ENCODE measurements around the gene NRP1.

NRP1 gene

DNA sequence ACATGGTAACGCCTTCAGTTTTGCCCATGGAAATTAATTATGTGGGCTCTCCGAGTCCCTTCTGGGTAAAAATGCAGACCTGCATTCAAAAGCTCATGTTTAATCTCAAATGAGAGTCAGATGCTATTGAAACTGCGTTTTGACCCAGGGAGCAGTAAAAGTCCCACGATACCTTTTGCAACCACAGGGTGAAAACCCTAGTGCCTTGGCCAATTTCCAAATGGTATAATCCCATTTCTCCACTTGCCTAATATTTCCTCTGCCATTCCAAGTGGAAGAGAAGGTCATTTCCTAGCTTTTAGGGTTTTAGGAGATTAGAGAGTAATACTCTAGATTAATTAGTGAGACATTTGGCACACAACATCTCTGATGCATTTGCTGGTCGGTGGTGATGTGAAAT lies 132.5 kb downstream of the NRP1 start:
- no peak for DNase-seq

DNA sequence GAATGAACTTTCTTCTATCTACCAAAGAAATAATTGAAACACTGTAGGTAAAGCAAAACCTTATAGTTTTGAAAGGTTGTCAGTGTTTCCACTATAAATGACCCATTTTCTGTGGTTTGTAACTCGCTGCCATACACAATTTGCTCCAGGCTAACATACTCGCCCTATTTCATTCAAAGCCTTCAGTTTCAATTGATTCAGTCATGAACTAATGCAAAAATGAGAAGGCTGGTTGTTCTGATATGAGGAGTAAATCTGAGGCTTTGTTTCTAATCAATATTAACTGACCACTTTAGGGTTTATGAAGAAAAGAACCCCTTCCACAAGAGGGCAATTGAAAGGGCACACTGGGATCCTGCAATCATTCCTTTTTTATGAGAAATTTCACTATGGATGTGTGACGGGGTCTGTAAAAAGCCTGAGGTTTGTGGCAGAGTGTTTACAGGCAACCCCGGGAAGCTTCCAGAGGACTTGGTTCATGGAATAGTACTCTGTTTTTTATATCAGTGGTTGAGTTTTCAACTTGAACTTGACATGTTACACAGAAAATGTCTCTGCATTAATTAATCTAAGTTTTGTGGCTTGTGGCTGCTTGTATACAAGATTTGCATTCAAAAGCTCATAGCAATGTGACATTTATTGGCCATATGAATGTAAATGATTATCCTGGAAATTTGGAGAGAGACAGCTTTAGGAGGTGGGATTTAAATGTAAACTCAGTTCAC lies 133.2 kb downstream of the NRP1 start:
- no peak for DNase-seq

DNA sequence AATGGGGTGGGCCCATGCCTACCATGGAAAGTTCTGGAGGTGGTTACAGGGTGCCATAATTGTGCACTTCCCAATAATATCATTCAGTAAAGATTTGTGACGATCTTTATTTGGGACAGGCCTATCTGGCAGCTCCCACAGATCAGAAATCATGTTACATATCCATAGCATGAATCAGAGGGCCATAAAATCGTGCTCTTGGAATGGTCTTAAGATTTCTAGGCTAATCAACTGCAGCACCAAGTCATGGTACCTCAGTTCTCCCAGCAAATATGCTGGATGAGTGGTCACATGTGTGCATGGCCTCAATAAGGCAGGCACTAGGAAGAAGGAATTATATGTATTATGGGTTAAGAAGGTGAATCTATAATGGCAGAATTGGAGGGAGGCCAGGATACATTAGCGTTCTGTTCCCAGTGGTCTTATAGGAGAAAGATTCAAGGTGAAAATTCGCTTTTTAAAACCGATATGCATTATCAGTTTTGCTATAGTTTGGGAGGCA lies 134.7 kb downstream of the NRP1 start:
- no peak for DNase-seq

DNA sequence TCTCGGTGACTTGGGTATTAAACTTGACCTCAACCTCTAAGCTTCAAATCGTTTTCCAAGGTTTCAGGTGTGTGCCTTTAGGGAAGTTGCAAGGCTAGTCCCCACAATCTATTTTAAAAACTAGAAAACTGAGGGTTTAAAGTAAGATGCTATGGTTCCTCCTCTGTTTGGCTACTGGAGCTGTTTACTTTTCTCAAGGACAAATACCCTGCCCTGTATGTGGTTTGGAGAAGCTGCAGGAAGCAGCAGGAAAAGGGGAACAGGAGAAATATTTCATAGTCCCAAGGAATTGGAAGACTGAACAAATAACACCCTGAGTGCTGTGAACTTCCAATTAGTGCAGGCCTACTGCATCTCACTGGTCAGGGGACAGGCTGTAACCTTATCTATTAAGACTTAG lies 135.9 kb downstream of the NRP1 start:
- no peak for DNase-seq

DNA sequence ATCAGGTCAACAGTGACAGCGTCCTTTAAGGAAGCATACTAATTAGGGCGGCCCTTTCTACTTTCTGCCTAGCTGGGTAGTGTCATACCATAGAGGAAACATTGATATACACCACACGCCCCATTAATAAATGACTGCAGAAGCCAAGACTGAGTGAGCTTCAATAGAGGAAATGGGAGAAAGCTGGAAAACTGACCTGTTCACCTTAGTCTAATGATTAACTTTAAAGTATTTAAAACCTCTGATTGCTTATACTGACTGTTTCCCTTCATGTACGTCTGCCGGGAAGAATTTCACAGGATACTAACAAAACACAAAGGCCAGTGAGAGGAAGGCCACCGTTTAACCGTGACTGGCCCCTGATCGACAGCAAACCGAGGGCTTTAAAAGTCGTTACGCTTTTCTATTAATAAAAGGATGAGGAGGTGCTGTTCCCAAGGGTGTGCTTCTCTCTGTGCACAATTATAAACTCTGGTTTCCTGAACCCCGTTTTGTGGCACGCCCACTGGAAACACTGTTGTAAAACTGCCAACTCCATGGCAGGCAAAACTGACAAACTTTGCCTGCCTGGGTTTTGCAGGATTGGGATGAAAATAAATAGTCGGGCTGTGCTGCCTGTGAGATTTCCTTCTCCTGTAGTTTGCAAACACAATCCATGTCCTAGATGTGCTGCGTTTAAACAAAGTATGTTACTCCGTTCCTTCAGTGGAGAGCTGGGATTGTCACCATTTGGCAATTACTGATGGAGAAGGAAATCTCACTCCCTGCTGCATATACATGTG lies 137.6 kb downstream of the NRP1 start:
- DNase-seq: no peak

DNA sequence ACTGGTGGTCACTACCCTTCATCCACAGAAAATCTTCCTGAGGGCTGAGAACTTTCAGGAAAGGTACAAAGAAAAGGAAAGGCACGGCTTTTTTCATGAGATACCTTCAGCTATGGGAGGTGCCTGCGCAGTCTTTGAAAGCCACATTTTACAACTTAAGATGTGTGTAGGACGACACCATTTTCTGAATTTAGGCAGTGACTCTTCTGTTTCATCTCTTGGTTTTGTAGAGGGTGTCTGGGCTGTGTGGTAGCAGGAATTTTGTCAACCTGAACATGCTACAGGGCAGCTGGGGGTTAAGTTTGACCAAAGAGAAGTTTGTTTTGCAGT lies 138.1 kb downstream of the NRP1 start:
- DNase-seq: no peak

DNA sequence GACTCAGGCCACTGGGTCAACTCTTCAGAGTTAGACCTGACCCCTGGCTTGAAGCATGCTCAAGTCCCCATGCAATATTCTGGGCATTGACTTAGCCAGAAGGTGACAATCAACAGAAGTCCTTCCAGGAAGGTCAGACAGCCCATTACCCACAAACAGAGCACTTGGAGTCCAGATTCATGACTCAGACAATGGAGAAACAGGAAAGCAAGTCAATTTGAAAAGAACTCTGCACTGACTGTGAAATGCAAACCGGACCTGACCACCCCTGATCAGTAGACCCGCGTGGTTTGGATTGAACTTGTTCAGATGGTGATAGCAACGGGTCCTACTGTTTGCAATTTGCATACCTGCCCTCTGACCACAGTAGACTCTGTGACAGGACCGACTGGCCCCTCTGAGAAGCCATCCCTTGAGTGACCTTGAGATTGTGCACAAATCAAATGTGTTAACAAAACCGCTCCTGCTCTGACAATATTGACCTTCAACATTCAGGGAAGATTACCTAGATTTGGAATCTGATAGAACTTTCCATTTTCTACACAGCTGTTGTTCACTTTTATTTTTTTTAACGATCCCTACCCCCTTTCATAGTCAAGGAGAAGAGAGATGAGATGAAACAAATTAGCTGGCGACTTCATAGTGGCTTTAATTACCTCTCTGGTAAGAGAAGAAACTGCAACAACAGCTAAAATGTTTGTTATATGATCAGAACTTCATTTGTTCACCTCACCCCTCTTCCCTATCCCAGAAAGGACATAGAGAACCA lies 138.7 kb downstream of the NRP1 start:
- DNase-seq: no peak

DNA sequence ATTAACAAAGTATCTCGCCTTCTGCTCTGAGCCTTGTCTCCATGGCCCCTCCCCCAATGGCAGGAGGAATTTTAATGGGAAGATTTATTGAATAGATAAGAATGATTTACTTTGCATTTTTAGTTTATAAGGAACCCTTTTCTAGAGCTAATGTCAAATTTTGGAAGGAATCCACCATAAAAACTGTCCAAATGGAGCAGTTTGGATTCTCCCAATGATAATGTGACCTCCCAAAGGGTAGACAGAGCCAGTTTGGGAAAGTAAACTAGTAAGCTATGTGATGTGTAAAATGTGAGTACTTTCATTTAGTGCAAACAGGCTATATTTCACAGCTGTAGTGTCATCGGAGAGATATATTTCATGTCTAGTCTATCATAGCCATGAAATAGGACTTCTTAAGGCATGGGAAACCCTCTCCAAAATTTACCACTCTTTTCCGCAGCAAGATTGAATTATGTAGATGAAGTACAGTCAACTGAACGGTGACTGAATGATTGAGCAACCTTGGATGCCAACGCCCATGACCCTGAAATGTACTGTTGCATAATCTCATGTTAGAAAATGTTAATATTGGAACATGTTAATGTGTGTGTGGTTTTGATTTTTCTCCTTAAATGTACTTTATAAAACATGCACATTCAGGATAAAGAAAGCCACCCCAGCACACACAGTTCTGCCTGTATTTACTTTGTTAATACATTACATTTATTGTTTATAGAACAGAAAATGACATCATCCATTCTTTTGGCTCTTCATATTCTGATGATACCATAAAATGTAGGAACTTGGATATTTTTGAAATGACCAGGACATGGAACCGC lies 140.6 kb downstream of the NRP1 start:
- DNase-seq: no peak

DNA sequence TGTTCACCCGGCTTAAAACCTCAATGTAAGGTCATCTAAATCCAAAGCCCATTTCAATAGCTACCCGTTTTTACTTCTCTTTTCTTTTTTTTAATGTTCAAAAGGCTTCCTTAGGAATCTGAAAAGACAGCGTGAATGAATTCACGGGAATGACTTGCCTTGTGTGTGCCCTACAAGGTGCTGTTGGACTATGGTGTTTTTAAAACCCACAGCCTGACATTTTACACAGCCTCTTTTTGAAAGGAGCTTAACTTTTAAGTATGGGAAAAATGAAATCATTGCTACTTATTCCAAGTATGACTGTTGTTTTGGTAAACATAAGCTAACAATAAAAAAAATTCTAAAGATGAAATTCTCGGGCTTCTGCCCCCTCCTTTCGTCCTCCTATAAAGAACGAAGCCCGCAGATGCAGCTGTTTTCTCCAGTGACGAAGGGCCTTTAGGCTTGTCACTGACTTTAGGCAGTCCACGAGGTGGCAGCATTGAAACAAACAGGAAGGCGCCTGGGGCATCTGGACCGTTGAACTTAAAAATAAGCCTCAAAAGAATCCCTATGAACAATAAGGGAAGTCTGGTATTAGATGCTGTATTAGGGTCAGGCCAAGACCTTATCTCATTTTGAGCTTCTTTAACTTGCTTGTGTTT lies 141.3 kb downstream of the NRP1 start:
- peak; percentile 74 for DNase-seq

DNA sequence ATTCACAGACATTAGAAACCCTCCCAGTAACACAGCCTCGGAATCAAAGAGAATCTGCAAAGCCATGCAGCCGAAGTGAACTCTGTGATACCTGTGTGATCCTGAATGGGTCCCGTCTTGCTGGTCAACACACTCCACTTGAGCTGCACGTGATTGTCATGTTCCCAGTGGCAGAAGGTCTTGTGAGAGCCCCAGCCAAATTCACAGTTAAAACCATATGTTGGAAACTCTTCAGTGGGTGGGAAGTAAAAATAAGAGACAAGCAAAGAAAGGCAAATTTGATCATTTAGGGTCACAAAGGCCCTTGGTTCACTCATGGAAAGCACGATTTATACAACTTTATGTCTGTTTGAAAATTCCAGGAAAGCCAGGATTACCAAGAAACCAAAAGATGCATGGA lies 142.3 kb downstream of the NRP1 start:
- DNase-seq: no peak

DNA sequence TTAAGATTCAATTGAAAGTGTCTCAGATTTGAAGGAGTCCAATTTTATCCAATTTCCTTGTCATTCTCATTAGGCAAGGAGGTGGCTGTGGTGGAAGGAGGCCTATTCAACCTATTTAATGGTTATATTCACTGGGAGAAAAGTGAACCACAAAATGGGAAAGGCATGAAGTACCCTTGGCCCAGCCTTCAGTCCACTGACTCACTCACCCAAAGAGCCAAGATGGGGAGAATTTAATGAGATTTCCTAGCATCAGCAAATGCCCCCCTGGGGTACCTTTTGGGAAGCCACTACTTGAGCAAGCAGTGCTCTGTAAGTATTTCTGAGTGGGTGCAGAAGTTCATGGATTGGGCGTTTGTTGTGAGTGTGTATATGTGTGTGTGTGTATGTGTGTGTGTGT lies 144.1 kb downstream of the NRP1 start:
- no peak for DNase-seq

DNA sequence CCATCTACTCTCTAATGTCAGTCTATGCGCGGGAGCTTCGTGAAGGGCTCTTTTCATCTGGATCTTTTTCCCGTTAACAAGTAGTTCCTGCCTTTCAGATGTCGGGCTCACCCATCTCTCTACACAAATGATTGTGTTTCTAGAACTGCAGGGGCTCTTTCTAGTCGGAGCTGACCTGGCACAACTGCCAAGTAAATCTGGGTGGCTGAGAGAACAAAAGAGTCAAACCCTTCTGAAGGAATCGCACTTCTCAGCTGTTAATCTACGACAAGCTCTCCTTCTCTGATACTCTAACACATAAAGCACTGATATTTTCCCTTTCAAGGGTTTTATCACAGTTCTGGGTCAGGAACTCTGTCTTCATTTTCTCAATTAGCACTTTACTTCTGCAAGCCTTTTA lies 144.7 kb downstream of the NRP1 start:
- DNase-seq: no peak

DNA sequence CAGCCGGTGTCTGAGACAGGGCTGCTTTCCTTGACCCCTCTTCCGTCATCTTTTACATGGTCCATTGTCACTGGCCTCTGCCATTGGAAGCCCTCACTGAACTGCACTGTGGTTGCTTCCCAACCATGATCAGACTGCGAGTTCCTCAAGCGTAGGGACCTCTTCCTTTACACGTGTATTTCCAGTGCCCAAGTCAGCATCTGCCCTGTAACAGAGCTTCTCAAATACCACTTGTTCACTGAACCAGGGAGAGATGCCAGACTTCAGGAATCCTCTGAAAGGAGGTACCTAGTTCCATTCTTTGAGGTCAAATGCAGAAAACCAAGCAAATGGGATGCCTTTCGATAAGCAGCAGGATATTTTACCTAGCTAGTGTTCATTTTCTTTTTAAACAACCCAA lies 145.1 kb downstream of the NRP1 start:
- DNase-seq: no peak

DNA sequence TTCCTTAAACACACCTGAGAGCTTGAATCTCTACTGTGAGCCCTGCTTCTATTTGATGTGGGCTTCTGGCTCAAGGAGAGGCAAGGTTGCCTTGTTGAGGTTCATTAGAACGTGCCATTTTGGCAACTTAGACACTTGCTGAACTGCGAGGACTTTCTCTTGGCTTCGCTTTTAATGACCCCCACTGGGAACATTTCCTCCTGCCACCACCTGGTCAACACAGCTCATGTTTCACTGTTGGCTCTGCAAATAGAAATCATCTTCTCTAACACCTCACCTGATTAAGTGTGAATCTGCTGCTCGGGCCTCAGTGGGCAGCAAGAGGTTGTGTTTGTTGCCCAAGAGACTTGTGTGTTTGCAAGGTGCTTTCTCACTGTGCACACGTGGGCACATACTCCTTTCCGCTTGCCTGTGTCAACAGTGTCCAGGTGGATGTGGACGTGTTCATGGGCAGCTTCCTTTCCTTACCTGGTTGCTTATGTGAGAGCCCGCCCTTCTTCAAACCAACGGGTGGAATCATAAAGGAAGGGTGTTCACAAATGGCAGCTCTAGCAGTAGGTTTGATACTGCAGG lies 147.0 kb downstream of the NRP1 start:
- no peak for DNase-seq

DNA sequence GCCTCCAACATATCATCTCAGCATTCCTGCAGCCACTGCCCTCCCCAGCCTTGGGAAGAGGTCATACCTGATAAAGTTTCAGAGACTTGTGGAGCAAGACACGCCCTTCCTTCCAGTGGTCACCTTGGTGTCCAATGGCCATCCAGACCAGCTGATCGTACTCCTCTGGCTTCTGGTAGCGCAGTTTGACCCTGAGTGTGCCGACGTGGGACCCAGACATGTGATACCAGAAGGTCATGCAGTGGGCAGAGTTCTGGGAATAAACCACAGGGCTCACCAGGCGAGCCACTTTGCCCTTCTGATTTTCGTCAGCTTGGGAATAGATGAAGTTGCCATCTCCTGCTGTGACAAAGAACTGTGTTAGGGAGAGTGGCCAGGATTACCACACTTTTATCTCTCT lies 148.3 kb downstream of the NRP1 start:
- DNase-seq: no peak

DNA sequence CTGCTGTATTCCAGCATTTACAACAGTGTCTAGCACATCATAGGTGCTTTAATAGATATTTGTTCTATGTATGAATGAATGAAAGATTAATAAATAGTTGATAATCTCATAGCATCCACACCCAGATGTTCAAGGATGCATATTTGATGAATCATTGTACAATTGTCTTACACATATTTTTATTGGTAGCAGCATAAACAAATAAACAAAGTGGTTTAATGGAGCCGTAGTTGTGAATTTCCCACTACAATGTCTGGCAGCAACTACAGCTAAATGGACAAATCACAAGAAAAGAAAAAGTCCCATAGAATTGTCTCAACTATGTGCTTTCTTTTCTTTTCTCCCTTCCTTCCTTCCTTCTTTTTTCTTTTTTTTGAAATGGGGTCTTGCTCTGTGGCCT lies 150.8 kb downstream of the NRP1 start:
- no peak for DNase-seq

DNA sequence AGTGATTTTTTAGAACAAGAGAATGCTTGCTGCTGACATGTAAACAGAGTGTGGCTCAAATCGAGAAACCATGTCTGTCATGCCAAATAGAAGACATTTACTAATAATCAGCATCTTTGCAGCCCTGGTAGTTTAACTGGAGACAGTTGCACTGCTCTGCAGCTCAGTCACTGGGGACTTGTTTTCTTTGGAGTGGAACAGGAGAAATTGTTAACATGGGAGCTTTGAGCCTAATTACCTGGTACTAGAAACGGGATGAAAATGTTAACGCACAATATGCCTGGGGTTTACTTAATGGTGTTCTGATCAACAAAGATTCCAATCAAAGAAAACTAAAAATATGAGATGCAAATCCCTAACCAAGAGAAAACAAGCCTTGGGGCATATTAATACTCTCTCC lies 153.5 kb downstream of the NRP1 start:
- no peak for DNase-seq

DNA sequence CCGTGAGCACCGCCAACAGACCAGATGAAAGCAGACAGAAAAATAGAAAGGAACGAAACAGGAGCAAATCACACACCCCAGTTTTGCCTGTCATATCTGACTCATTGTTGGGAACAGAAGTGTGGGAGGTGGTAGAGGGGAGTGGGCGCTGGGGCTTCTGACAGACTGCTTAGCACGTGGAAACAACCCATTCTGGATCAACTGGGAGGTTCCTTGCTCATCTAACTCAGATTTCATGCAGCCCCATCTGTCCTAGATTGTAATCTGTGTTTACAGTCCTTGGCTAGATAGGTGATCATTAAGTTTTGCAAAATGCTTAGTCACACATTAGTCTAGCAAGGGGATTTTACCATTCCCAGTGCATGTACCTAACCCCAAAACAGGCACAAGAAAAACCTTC lies 154.1 kb downstream of the NRP1 start:
- no peak for DNase-seq

DNA sequence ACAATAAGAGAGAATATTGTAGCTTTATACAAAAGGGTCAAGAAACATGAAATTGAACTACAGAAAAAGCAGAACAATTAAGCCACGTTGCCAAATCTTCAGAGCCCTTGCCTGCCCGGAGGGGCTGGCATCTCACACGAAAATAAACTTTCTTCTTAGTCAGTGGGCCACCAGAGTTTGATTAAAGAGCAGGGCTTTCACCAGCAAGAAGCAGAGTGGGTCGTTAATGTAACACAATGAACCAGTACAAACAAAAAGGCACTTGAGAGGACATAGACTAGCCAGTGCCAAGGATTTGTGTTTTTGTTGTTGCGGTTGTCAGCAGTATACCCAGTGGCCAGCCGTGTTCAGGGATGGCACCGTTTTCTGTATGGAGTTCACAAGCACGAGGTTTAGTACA lies 155.4 kb downstream of the NRP1 start:
- DNase-seq: no peak

DNA sequence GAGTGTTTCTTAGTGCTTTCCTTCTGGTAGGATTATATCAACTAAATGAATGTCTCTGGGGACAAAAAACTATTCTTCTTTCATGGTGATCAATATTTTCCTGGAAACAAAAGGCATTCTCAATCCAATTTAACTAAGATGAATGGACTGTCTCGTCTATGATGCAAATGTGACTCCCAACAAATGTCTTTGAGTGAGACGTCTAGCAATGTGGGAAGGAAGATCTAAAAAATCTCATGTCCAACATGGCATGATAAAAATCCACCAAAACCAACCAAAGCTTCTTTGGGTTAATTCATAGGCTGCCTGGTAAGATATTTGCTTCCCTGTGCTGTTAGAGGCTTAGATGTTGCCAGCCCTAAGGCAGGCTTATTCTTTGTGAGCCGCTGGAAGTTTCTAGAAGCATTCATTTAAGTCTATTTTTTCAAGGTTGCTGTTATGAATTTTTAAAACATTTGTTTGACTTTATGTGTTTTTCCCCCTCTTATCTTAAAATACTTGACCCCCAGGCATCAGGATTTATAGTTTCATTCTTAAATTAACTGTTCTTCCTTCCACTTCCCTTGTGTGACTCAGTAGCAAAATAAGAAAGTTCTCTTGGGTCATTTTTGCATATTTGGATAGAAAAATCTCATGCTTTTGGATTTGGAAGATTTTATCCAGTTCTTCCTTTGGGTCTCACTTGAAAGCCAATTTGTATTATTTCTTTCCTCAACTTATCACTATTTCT lies 156.3 kb downstream of the NRP1 start:
- no peak for DNase-seq

DNA sequence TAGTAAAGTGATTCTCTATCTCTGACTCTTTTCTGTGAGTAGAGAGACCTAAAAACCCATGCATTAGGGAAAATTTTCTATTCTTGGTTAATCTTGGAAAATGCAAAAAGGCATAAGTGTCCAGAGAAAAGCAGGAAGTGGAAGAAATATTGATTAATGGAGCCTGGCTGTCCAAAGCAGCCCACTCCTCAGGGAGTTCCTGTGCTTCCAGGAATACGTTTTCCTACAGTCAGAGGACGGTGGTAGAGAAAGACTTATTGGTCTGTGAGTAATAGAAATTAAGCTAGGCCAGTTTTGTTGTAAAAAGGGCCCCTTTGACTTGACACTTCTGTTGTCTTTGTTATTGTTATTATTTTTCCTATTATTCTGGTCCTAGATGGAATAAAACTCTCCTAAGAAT lies 157.8 kb downstream of the NRP1 start:
- DNase-seq: no peak

Measured in activated CD8-positive, alpha-beta memory T cell treated with anti-CD3 and anti-CD28 coated beads, Interleukin-2, amount 50 U/mL, for 4 hours (primary cell).